Testis (tissue), 3 donors: ENCODE results near the gene MATCAP1. TPM values are rescaled to one million over a fixed set of nuclear protein-coding genes. Genes with fewer than 3 reads are reported as not detected.

Source experiments
- DNase-seq: peaks from one replicate; pipeline ENCODE4 v3.0.0-alpha.2; 2019
- H3K27ac ChIP-seq, 2 donors: fragments of 200-600 bp; sonication (generic); one replicate each; pipeline ENCODE4 v1.5.1; 2019
- H3K27me3 ChIP-seq: fragments of 200-600 bp; sonication (generic); one replicate; pipeline ENCODE4 v1.5.1; 2019
- H3K36me3 ChIP-seq: fragments of 200-600 bp; sonication (generic); one replicate; pipeline ENCODE4 v1.5.1; 2017; ENCODE audit warnings: low read depth; ENCODE audit errors: missing control alignments
- H3K4me1 ChIP-seq: fragments of 200-600 bp; sonication (generic); one replicate; pipeline ENCODE4 v1.5.1; 2019
- H3K4me3 ChIP-seq, 2 donors: fragments of 200-600 bp; sonication (generic); one replicate each; pipeline ENCODE4 v1.5.1; 2017 to 2019
- H3K9me3 ChIP-seq: fragments of 200-600 bp; sonication (generic); one replicate; pipeline ENCODE4 v1.5.1; 2017
- POLR2A ChIP-seq: fragments of 450-650 bp; IDR thresholded peaks from one replicate; pipeline ENCODE4 v1.6.1; 2017; ENCODE audit warnings: antibody characterized with exemption, mild to moderate bottlenecking, moderate library complexity
- WGBS, 2 donors: methylation state at CpG; one replicate each; pipeline ENCODE4 v1.1.5; 2018; 5-methylcytosine and 5-hydroxymethylcytosine counted together
- intact Hi-C: fragments of 100-400 bp; cut with DNase I; formaldehyde crosslinking; loops from one replicate; pipeline ENCODE4 v1.15.1; 2023; ENCODE audit warnings: low total_unique reads
- polyA plus RNA-seq: library from polyadenylated mRNA; stranded (reverse); fragments of 350-450 nt; fragmentation: Illumina TruSeq; extraction: RNeasy Lipid Tissue Mini Kit (QIAGEN cat#74804); gene quantifications from one replicate; pipeline ENCODE4 v1.2.3, GENCODE V29; 2014; ENCODE audit warnings: low read depth, low replicate concordance; ENCODE audit not compliant: insufficient read depth
- total RNA-seq, 2 donors: library from RNA; depleted of rRNA; stranded (reverse); fragments of >200 nt; gene quantifications; one replicate each; pipeline ENCODE4 v1.2.3, GENCODE V29; 2016
- TF ChIP-seq, protein P1 (sequence below), 3 experiments: fragments of 450-650 bp in 2 of 3; fragments of 200-600 bp in 1 of 3; sonication (generic) in 1 of 3; IDR thresholded peaks; one replicate each; pipeline ENCODE4 v1.5.1; 2016 to 2019; ENCODE audit warnings: antibody characterized with exemption in 3 of 3, mild to moderate bottlenecking in 2 of 3, moderate library complexity in 1 of 3

The MATCAP1 gene
- total and polyA plus RNA-seq, 3 donors from 2014 or later, result 44.6 to 89.4 (median 65.1) TPM

DNA sequence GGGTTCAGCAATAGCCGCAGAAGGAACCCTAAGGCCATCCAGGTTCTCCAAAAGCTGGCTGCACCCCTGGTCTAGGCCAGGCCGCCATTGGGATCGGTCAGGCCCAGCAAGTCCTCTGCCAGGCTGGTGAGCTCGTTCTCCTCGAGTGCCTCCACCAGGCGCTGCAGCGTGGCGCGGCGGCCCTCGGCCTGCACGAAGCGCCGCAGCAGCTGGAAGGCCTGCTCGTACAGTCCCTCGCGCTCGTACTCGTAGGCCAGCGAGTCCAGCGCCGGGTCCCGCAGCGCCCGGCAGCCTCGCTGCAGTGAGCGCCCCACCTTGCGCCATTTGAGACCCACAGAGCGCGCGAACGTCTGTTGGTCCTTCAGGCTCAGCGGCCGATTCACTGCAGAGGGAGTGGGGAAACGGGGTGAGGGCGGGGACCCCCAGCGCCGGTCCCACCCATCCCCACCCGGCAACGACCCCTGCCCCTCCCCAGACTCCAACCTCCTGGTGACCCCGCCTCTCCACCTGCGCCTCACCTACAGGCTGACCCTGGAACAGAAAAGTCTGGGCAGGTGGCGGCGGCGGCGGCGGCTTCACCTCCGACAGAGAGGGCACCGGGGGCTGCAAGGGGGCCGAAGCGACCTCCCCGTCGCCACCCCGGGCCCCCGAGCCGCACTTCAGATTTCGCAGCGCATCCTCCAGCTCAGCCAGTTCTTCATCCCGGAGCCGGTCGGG lies 29.0 kb downstream of the MATCAP1 start:
- no peaks in the 10 kb centered on the region for H3K27me3 ChIP-seq
- no peak for TF ChIP-seq POLR2A
- TF ChIP-seq, protein P1, sequence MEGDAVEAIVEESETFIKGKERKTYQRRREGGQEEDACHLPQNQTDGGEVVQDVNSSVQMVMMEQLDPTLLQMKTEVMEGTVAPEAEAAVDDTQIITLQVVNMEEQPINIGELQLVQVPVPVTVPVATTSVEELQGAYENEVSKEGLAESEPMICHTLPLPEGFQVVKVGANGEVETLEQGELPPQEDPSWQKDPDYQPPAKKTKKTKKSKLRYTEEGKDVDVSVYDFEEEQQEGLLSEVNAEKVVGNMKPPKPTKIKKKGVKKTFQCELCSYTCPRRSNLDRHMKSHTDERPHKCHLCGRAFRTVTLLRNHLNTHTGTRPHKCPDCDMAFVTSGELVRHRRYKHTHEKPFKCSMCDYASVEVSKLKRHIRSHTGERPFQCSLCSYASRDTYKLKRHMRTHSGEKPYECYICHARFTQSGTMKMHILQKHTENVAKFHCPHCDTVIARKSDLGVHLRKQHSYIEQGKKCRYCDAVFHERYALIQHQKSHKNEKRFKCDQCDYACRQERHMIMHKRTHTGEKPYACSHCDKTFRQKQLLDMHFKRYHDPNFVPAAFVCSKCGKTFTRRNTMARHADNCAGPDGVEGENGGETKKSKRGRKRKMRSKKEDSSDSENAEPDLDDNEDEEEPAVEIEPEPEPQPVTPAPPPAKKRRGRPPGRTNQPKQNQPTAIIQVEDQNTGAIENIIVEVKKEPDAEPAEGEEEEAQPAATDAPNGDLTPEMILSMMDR (IDR thresholded peaks at IDR 0.05), result no peak
- WGBS, 2 donors, result 32 to 36% methylated on average over 18 to 51 of the region's 61 CpGs
- H3K27ac ChIP-seq, result no peak overlapping the region
- peak overlapping the region; percentile 29 to 50 for H3K4me3 ChIP-seq
- H3K4me1 ChIP-seq, result peaks cover 16% of the 10 kb centered on the region
- no peak for DNase-seq
- intact Hi-C loops, result loop anchor here (5.0 kb wide), 1 partner anchor 177 kb away; no protein-coding TSS in a partner anchor
- no peaks in the 10 kb centered on the region for H3K9me3 ChIP-seq
- no peaks in the 10 kb centered on the region for H3K36me3 ChIP-seq

GRCh38 chr16:67151431-67152097 lies 32.2 kb downstream of the MATCAP1 start:
- Histone ChIP-seq H3K9me3 (no peaks in the 10 kb centered on the region), H3K4me3 (peak overlapping the region in 1 of 2 donors; percentile 64), H3K36me3 (no peaks in the 10 kb centered on the region), H3K4me1 (peaks cover 16% of the 10 kb centered on the region), H3K27me3 (no peaks in the 10 kb centered on the region), H3K27ac (peak overlapping the region; percentile 29 to 94)
- intact Hi-C loops, result no loop called here
- no peak for TF ChIP-seq POLR2A
- TF ChIP-seq, protein P1 (IDR thresholded peaks at IDR 0.05), result no peak
- WGBS, 2 donors, result 51 to 100% methylated on average over 1 to 8 of the region's 8 CpGs
- DNase-seq, result no peak

- H3K4me3 ChIP-seq, result peak within 1 kb of the TSS; percentile 63 to 64
- H3K9me3 ChIP-seq, result no peaks in the 10 kb centered on the region
- DNase-seq, result peak; percentile 83
- no peak for TF ChIP-seq POLR2A
- TF ChIP-seq, protein P1 (IDR thresholded peaks at IDR 0.05), result no peak
- peaks cover 15% of the 10 kb centered on the region for H3K4me1 ChIP-seq
- H3K36me3 ChIP-seq, result no peaks in the 10 kb centered on the region
- peak within 1 kb of the TSS; percentile 76 to 94 for H3K27ac ChIP-seq
- 1 to 2% methylated on average over 13 to 31 of the region's 34 CpGs for WGBS, 2 donors
- intact Hi-C loops, result no loop called here
- no peaks in the 10 kb centered on the region for H3K27me3 ChIP-seq
Measured at GRCh38 chr16:67150833-67151396, 32.8 kb downstream of the MATCAP1 start, which contains the start of gene B3GNT9. Gene B3GNT9 (minus strand): TSS chr16:67150998. CDS start chr16:67150485, 513 bp downstream.

DNA sequence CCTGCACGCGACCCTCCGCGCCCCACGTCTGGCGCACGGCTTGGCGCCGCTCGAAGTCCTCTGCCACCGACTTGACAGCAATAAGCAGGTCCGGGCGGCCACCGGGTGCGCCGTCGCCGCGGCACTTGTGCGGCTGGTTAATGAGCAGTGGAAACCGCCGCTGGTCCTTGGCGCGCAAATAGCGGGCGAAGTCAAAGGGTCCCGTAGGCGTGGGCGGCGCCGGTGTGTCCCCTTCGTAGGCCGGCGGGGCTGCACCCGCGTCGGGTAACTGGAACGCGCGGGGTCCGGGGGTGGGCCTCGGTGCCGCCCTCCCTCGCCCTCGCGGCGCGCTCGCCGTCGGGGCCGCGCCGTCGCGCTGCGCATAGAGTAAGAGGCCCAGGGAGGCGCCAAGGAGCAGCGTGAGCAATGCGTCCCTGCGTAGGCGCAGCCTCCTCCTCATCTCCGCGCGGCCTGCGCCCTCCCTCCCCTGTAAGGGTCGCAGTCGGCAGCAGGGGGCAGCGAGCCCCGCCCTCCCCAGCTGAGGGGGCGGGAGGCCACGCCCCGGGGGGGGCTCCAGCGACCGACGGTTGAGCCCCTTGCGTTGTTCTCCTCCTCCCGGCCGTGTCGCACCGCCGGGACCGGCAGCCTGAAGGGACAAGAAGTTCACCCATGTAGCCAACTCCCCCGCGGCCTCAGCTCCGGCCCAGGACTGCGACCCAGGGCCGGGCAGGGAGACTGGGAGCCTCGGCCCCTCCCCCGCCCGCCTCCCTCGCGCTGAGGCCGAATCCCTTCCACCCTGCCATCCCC lies 33.5 kb downstream of the MATCAP1 start:
- Histone ChIP-seq H3K9me3 (no peaks in the 10 kb centered on the region), H3K27ac (peak overlapping the region; percentile 76 to 94), H3K27me3 (no peaks in the 10 kb centered on the region), H3K4me3 (peak overlapping the region; percentile 63 to 64), H3K4me1 (peaks cover 9% of the 10 kb centered on the region), H3K36me3 (no peaks in the 10 kb centered on the region)
- DNase-seq, result peak; percentile 72
- WGBS, 2 donors, result 10 to 11% methylated on average over 41 to 64 of the region's 94 CpGs
- TF ChIP-seq POLR2A, result no peak
- TF ChIP-seq, protein P1 (IDR thresholded peaks at IDR 0.05), result peak in 1 of 3 experiments; percentile 13
- intact Hi-C loops, result no loop called here
